ENCODE measurements around the gene CLDN11. TPM values are rescaled to one million over a fixed set of nuclear protein-coding genes. Genes with fewer than 3 reads are reported as not detected.

CLDN11 gene
- not detected for polyA plus RNA-seq (2012; ENCODE audit: insufficient read depth, insufficient read length, low read depth)

DNA sequence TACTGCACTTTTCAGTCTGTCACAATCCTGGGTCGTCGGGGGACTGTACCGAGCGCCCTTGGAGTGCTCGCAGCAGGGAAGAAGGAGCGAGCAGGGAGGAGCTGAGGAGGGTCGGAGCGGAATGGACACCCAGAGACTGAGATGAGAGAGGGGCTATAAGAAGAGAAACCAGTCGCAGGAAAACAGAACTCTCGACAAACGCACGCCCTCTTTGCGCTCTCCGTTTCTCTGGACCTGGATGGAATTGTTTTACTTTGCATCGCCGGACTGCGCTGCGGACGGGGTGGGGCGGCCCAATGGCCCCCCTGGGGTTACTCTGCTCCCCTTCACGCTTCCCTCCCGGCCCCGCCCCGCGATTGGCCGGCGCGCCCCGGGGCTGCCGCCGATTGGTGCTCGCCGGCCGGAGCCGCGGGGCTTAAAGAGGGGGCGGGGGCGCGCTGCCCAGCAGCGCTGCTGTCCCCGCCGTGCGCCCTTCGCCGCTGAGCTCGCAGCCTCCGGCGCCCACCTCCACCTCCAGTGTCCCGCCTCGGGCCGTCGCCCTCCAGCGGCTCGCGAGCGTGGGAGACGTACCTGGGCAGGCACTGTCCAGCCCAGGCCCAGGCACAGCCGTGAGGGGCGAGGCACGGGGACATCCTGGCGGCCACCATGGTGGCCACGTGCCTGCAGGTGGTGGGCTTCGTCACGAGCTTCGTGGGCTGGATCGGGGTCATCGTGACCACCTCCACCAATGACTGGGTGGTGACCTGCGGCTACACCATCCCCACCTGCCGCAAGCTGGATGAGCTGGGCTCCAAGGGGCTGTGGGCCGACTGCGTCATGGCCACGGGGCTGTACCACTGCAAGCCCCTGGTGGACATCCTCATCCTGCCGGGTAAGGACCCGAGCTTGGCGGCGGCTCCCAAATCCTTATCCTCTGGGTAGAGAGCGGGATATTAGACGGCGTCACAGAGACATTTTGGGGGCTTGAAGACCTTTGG is at the start of gene CLDN11:
TSS of gene CLDN11 (plus strand) at position 447 of the 977 bp plus-strand sequence. CDS start at position 646, 199 bp downstream.
- Histone ChIP-seq H3K27me3 (no peaks in the 10 kb centered on the region), H3K4me1 (no peaks in the 10 kb centered on the region; the same call in 1 of the 2 replicates), H3K36me3 (no peaks in the 10 kb centered on the region), H3K4me3 (ENCODE audit: low read depth, low read length) (peak within 1 kb of the TSS; percentile 69), H3K9me3 (no peaks in the 10 kb centered on the region)
- TF ChIP-seq, protein P1, sequence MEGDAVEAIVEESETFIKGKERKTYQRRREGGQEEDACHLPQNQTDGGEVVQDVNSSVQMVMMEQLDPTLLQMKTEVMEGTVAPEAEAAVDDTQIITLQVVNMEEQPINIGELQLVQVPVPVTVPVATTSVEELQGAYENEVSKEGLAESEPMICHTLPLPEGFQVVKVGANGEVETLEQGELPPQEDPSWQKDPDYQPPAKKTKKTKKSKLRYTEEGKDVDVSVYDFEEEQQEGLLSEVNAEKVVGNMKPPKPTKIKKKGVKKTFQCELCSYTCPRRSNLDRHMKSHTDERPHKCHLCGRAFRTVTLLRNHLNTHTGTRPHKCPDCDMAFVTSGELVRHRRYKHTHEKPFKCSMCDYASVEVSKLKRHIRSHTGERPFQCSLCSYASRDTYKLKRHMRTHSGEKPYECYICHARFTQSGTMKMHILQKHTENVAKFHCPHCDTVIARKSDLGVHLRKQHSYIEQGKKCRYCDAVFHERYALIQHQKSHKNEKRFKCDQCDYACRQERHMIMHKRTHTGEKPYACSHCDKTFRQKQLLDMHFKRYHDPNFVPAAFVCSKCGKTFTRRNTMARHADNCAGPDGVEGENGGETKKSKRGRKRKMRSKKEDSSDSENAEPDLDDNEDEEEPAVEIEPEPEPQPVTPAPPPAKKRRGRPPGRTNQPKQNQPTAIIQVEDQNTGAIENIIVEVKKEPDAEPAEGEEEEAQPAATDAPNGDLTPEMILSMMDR (IDR thresholded peaks at IDR 0.05; ENCODE audit: low read depth, low read length) = no peak
- peak; percentile 76 for DNase-seq

- TF ChIP-seq, protein P1 (IDR thresholded peaks at IDR 0.05; ENCODE audit: low read depth, low read length) = peak; percentile 47; the same call in 1 of the 2 replicates
- no peak for DNase-seq
These were observed 49.7 kb upstream of the CLDN11 start for GRCh38 chr3:170368921-170369320.

DNA sequence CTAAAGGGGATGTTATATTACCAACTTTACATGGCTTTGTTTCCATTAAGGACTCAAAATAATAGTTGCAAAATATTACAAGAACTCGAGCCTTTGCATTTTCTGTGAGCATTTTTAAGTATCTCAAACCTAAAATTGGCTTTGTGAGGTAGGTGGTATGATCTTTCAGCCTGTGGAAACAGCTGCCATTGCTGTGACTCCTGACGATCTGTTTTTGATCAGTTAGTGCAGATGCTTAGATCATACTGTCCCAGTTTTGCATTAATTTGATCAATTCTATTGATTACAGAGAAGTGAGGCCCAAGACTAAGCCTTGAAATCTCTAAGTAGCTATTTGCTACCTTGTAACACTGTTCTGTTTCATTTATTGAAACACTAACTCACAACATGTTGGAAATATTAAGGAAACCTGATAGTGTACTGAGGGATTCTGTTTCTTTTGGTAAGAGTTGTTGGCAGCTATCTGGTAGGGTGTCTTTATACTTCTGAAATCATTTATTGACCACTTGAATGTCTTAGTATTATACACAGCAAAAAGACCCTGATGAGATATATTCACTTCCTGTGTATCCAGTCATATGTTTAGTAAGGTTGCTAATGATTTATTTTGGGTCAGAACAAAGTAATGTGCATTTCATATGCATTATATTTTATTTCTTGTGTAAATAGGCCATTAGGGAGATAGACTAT is 46.3 kb upstream of the CLDN11 start:
- DNase-seq = no peak
- H3K4me1 ChIP-seq = peaks cover 7% of the 10 kb centered on the region; the same call in 1 of the 2 replicates
- TF ChIP-seq, protein P1 (IDR thresholded peaks at IDR 0.05; ENCODE audit: low read depth, low read length) = no peak
- H3K27me3 ChIP-seq = no peaks in the 10 kb centered on the region
- peaks cover 13% of the 10 kb centered on the region for H3K36me3 ChIP-seq
- H3K4me3 ChIP-seq (ENCODE audit: low read depth, low read length) = no peak overlapping the region
- no peaks in the 10 kb centered on the region for H3K9me3 ChIP-seq

More at GRCh38 chr3:170368921-170369320, 49.7 kb upstream of the CLDN11 start:
- Histone ChIP-seq H3K27me3 (no peaks in the 10 kb centered on the region), H3K36me3 (peaks cover 30% of the 10 kb centered on the region), H3K4me1 (peaks cover 7% of the 10 kb centered on the region; the same call in 1 of the 2 replicates), H3K4me3 (ENCODE audit: low read depth, low read length) (no peak overlapping the region), H3K9me3 (no peaks in the 10 kb centered on the region)

DNA sequence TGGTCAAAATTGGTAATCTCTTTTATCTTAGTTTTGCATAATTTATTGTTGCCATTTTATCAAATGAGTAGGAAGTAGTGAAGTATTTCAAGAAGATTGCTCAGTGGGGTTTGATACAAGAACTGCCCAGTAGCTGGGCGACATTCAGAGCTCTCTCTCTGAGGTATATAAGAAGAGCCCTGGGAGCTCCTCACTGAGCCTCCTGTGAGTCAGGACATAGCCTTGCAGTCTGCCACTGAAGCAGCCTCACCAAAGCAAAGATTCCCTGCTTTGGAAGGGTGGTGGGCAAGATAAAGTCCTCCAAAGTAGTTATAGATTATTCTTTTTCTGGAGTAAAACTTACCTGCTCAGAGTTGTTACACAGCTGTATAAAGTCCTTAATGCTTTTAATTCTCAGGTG is 35.1 kb upstream of the CLDN11 start:
- TF ChIP-seq, protein P1 (IDR thresholded peaks at IDR 0.05; ENCODE audit: low read depth, low read length) = no peak
- Histone ChIP-seq H3K4me3 (ENCODE audit: low read depth, low read length) (no peak overlapping the region), H3K9me3 (no peaks in the 10 kb centered on the region), H3K4me1 (no peaks in the 10 kb centered on the region), H3K36me3 (peaks cover 17% of the 10 kb centered on the region), H3K27me3 (no peaks in the 10 kb centered on the region)
- DNase-seq = no peak

DNA sequence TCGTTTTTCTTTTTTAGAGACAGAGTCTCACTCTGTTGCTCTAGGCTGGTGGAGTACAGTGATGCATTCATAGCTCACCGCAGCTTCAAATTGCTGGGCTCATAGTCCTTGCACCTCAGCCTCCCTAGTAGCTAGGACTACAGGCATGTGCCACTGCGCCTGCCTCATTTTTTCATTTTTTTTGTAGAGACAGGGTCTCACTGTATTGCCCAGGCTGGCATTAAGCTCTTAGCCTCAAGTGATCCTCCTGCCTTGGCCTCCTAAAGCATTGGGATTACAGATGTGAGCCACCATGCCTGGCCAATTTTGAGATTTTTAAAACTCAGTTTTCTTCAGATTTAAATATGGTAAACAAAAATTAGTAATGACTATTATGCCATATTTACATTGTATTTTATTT is 32.2 kb upstream of the CLDN11 start:
- Histone ChIP-seq H3K36me3 (peaks cover 29% of the 10 kb centered on the region), H3K4me1 (no peaks in the 10 kb centered on the region), H3K4me3 (ENCODE audit: low read depth, low read length) (no peak overlapping the region), H3K9me3 (no peaks in the 10 kb centered on the region), H3K27me3 (no peaks in the 10 kb centered on the region)
- DNase-seq = no peak
- TF ChIP-seq, protein P1 (IDR thresholded peaks at IDR 0.05; ENCODE audit: low read depth, low read length) = no peak

Measured in BE2C (cell line).